Epidermal melanocyte (primary cell): Measurements from ENCODE around the gene SLC25A19.
"Not testable (repeated sequence)": the region's sequence is repeated elsewhere in the genome, so short reads cannot be mapped to it uniquely, and the experiment has no call there.

Source experiments
- DNase-seq: peaks from one replicate; pipeline ENCODE4 v3.0.0; 2011; ENCODE audit warnings: low spot score; ENCODE audit not compliant: insufficient read length

The SLC25A19 gene

GRCh38 chr17:75267411-75268232, 21.6 kb downstream of the SLC25A19 start:
- DNase-seq, result no peak

GRCh38 chr17:75267153-75267410, 22.2 kb downstream of the SLC25A19 start:
- DNase-seq, result no peak

GRCh38 chr17:75266316-75267152, 22.7 kb downstream of the SLC25A19 start:
- DNase-seq, result no peak

- no peak for DNase-seq
Observed at GRCh38 chr17:75265614-75266315, 23.5 kb downstream of the SLC25A19 start.

GRCh38 chr17:75263055-75263454, 26.2 kb downstream of the SLC25A19 start:
- no peak for DNase-seq

- DNase-seq, result no peak
Observed at GRCh38 chr17:75262112-75262606, 27.1 kb downstream of the SLC25A19 start.

- DNase-seq, result peak; percentile 95
Observed at GRCh38 chr17:75261336-75262111, 27.7 kb downstream of the SLC25A19 start, which contains the start of the genes GGA3 and MRPS7. Gene GGA3 (minus strand): TSS chr17:75261606. CDS start chr17:75261587, 19 bp downstream. Gene MRPS7 (plus strand): TSS chr17:75261879. CDS start chr17:75261901, 22 bp downstream.

GRCh38 chr17:75260641-75261335, 28.4 kb downstream of the SLC25A19 start:
- no peak for DNase-seq

- not testable (repeated sequence) for DNase-seq
Observed at GRCh38 chr17:75257228-75257627, 32.0 kb downstream of the SLC25A19 start.

GRCh38 chr17:75255954-75256698, 33.1 kb downstream of the SLC25A19 start:
- not testable (repeated sequence) for DNase-seq

- DNase-seq, result no peak
Observed at GRCh38 chr17:75252039-75252816, 37.0 kb downstream of the SLC25A19 start.

GRCh38 chr17:75250009-75250471, 39.2 kb downstream of the SLC25A19 start:
- no peak for DNase-seq

GRCh38 chr17:75249564-75249963, 39.7 kb downstream of the SLC25A19 start:
- no peak for DNase-seq

GRCh38 chr17:75246404-75246803, 42.8 kb downstream of the SLC25A19 start:
- no peak for DNase-seq

- no peak for DNase-seq
Observed at GRCh38 chr17:75245011-75245410, 44.2 kb downstream of the SLC25A19 start.

GRCh38 chr17:75244133-75244866, 44.9 kb downstream of the SLC25A19 start:
- no peak for DNase-seq

- no peak for DNase-seq
Observed at GRCh38 chr17:75242461-75243042, 46.7 kb downstream of the SLC25A19 start.
